Activated CD8-positive, alpha-beta T cell treated with anti-CD3 and anti-CD28 coated beads, Interleukin-2, amount 10 ng/mL, durations not matched to agents 7 days and 5 days (primary cell): ENCODE measurements around the gene SMG6. TPM values are rescaled to one million over a fixed set of nuclear protein-coding genes. Genes with fewer than 3 reads are reported as not detected.
"Not testable (repeated sequence)": the region's sequence is repeated elsewhere in the genome, so short reads cannot be mapped to it uniquely, and the experiment has no call there.

ENCODE experiments used
- ATAC-seq: fragments of 150-1000 bp; cut with Tn5 transposase; one replicate; pipeline ENCODE4 v1.10.0; 2021; ENCODE audit warnings: moderate library complexity
- CTCF ChIA-PET: fragments of 350-600 bp; sonication (Branson Sonifier 250); formaldehyde crosslinking; loops from one replicate; lab custom pipeline; 2021; ENCODE audit warnings: antibody characterized with exemption; lab: Charles Lee
- POLR2A ChIA-PET: fragments of 350-600 bp; sonication (Branson Sonifier 250); formaldehyde crosslinking; loops from one replicate; lab custom pipeline; 2021; ENCODE audit warnings: antibody characterized with exemption; lab: Charles Lee
- DNase-seq: peaks from one replicate; pipeline ENCODE4 v3.0.0-alpha.2; 2020
- H3K27ac Mint-ChIP-seq: one replicate; pipeline ENCODE4 v1.8.0; 2021; ENCODE audit warnings: mild to moderate bottlenecking, mixed read lengths
- H3K27me3 Mint-ChIP-seq: one replicate; pipeline ENCODE4 v1.8.0; 2021; ENCODE audit warnings: low read depth, mixed read lengths
- H3K36me3 Mint-ChIP-seq: one replicate; pipeline ENCODE4 v1.8.0; 2021; ENCODE audit warnings: low read depth, mixed read lengths
- H3K4me1 Mint-ChIP-seq: one replicate; pipeline ENCODE4 v1.8.0; 2021; ENCODE audit warnings: low read depth, mixed read lengths
- H3K4me3 Mint-ChIP-seq: one replicate; pipeline ENCODE4 v1.8.0; 2021; ENCODE audit warnings: mild to moderate bottlenecking, mixed read lengths
- H3K9me3 Mint-ChIP-seq: one replicate; pipeline ENCODE4 v1.8.0; 2022; ENCODE audit warnings: mixed read lengths; ENCODE audit not compliant: insufficient read depth
- total RNA-seq, 2 experiments: library from RNA; stranded (reverse); gene quantifications; one replicate each; pipeline ENCODE4 v1.2.3, GENCODE V29; 2021

The SMG6 gene
- total RNA-seq, 2 experiments from 2014 or later, result 49.8 to 55.9 TPM

- CTCF ChIA-PET, result interaction anchor here (1.0 to 1.5 kb wide), 3 partner anchors 70 to 108 kb away, joined by 3 to 4 read pairs (median 3); no protein-coding TSS in a partner anchor
- H3K4me3 Mint-ChIP-seq, result no peak overlapping the region
Measured at GRCh38 chr17:2174468-2175293, 128.9 kb downstream of the SMG6 start.

GRCh38 chr17:2174014-2174413, 129.6 kb downstream of the SMG6 start:
- H3K27ac Mint-ChIP-seq, result peak overlapping the region; percentile 34
- DNase-seq, result no peak
- ATAC-seq, result no peak
- H3K4me1 Mint-ChIP-seq, result peaks cover 52% of the 10 kb centered on the region
- no peaks in the 10 kb centered on the region for H3K9me3 Mint-ChIP-seq
- H3K36me3 Mint-ChIP-seq, result peaks cover 54% of the 10 kb centered on the region
- CTCF ChIA-PET, result interaction anchor here (1.0 to 1.4 kb wide), 2 partner anchors 71 to 109 kb away, joined by 3 to 4 read pairs; no protein-coding TSS in a partner anchor
- H3K4me3 Mint-ChIP-seq, result no peak overlapping the region
- POLR2A ChIA-PET, result interaction anchor here (0.7 kb wide), 1 partner anchor 9 kb away, joined by 3 read pairs; no protein-coding TSS in a partner anchor
- H3K27me3 Mint-ChIP-seq, result no peaks in the 10 kb centered on the region

More at GRCh38 chr17:2174468-2175293, 128.9 kb downstream of the SMG6 start:
- Mint-ChIP-seq H3K27ac (peak overlapping the region; percentile 54), H3K9me3 (no peaks in the 10 kb centered on the region), H3K36me3 (peaks cover 52% of the 10 kb centered on the region), H3K27me3 (no peaks in the 10 kb centered on the region), H3K4me1 (peaks cover 54% of the 10 kb centered on the region)
- no peak for ATAC-seq
- no peak for DNase-seq
- POLR2A ChIA-PET, result interaction anchor here (0.6 kb wide), 1 partner anchor 362 kb away, joined by 3 read pairs; no protein-coding TSS in a partner anchor

- no peak for DNase-seq
- no peaks in the 10 kb centered on the region for H3K27me3 Mint-ChIP-seq
- no peaks in the 10 kb centered on the region for H3K9me3 Mint-ChIP-seq
- ChIA-PET POLR2A (no interaction called here), CTCF (no interaction called here)
- no peak overlapping the region for H3K4me3 Mint-ChIP-seq
- no peak overlapping the region for H3K27ac Mint-ChIP-seq
- H3K36me3 Mint-ChIP-seq, result peaks cover 54% of the 10 kb centered on the region
- H3K4me1 Mint-ChIP-seq, result peaks cover 50% of the 10 kb centered on the region
- ATAC-seq, result no peak
Measured at GRCh38 chr17:2172999-2173398, 130.6 kb downstream of the SMG6 start.

DNA sequence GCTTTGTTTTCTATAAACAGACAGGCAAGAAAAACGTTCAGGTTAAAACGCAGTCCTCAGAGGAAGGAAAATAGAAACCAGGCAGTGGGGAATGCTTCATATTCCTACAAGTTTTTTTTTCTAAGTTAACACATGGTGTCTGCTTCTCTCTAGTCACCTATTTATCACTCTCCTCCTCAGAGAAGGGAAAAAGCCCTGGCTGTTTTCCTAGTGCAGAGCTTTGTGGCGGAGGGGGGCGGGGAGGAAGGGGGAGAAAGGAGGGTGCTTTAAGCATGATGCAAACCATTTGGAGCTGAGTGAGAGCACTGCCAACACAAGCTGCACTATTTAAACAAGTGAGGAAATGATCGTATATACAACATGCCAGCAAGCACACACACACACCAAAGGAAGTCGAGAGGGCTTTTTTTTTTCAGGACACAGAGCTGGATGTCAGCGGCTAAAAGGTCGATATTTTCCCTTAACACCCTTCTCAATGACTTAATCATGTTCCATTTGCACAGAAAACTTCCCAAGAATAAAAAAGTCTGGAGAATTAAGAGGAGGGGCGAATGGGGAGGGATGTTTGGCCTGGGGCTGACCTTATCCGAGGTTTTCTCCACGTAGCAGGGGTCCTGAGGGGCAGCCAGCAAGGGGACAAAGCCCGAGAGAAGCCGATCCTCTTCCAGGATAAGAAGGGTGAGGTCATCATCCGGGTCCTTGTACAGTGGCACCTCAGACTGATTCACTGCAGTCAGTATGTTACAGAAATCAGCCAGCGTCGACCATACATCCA, 131.3 kb downstream of the SMG6 start:
- Mint-ChIP-seq H3K4me1 (peaks cover 44% of the 10 kb centered on the region), H3K9me3 (no peaks in the 10 kb centered on the region), H3K36me3 (peaks cover 52% of the 10 kb centered on the region), H3K27ac (no peak overlapping the region), H3K4me3 (no peak overlapping the region), H3K27me3 (no peaks in the 10 kb centered on the region)
- ChIA-PET CTCF (no interaction called here), POLR2A (no interaction called here)
- ATAC-seq, result no peak
- DNase-seq, result no peak

DNA sequence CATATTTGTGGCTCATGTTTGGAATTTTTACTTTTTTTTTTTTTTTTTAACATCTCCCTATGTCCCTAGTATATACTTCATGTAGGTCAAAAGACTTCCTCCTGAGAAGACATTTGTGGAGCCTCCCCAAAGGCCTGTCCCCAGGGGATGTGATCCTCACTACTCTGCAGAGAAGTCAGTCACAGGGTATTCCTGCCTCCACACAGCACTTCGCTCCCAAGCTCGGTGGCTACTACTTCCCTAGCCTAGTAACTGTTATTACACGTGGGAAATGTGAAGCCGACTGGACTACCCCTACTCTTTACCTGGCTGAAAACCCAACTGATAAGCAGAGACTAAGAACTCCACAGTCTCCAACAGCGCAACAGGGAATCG, 131.9 kb downstream of the SMG6 start:
- ChIA-PET POLR2A (no interaction called here), CTCF (no interaction called here)
- no peak for DNase-seq
- Mint-ChIP-seq H3K4me1 (peaks cover 39% of the 10 kb centered on the region), H3K27ac (no peak overlapping the region), H3K36me3 (peaks cover 48% of the 10 kb centered on the region), H3K27me3 (no peaks in the 10 kb centered on the region), H3K4me3 (no peak overlapping the region), H3K9me3 (no peaks in the 10 kb centered on the region)
- ATAC-seq, result no peak

- Mint-ChIP-seq H3K36me3 (peaks cover 49% of the 10 kb centered on the region), H3K9me3 (no peaks in the 10 kb centered on the region), H3K27ac (no peak overlapping the region), H3K4me1 (peaks cover 22% of the 10 kb centered on the region), H3K4me3 (no peak overlapping the region), H3K27me3 (no peaks in the 10 kb centered on the region)
- ChIA-PET CTCF (interaction anchor here (0.8 to 1.2 kb wide), 4 partner anchors 75 to 115 kb away, joined by 3 to 4 read pairs (median 3); partner anchors contain the start of gene HIC1), POLR2A (no interaction called here)
- ATAC-seq (no peak), DNase-seq (peak; percentile 37)
Measured at GRCh38 chr17:2170023-2170422, 133.6 kb downstream of the SMG6 start.

DNA sequence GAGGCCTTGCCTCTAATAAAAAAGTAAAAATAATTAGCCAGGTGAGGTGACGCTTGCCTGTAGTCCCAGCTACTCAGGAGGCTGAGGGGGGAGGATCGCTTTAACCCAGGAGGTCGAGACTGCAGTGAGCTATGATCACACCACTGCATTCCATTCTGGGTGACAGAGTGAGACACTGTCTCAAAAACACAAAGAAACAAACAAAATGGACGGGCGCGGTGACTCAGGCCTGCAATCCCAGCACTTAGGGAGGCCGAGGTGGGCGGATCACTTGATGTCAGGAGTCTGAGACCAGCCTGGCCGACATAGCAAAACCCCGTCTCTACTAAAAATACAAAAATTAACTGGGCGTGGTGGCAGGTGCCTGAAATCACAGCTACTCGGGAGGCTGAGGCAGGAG, 137.9 kb downstream of the SMG6 start:
- not testable (repeated sequence) for H3K4me1 Mint-ChIP-seq, H3K9me3 Mint-ChIP-seq, H3K27me3 Mint-ChIP-seq, DNase-seq, H3K27ac Mint-ChIP-seq, ATAC-seq, H3K4me3 Mint-ChIP-seq
- CTCF ChIA-PET, result interaction anchor here (2.4 kb wide), 1 partner anchor 79 kb away, joined by 10 read pairs; no protein-coding TSS in a partner anchor
- peaks cover 37% of the 10 kb centered on the region for H3K36me3 Mint-ChIP-seq
- POLR2A ChIA-PET, result interaction anchor here (0.7 kb wide), 1 partner anchor 42 kb away, joined by 3 read pairs; no protein-coding TSS in a partner anchor

- ATAC-seq (no peak), DNase-seq (no peak)
- ChIA-PET POLR2A (no interaction called here), CTCF (interaction anchor here (1.2 to 1.3 kb wide), 2 partner anchors 18 to 86 kb away, joined by 4 to 6 read pairs; no protein-coding TSS in a partner anchor)
- peaks cover 41% of the 10 kb centered on the region for H3K36me3 Mint-ChIP-seq
- no peak overlapping the region for H3K4me3 Mint-ChIP-seq
- H3K4me1 Mint-ChIP-seq, result peaks cover 24% of the 10 kb centered on the region
- H3K9me3 Mint-ChIP-seq, result no peaks in the 10 kb centered on the region
- no peaks in the 10 kb centered on the region for H3K27me3 Mint-ChIP-seq
- no peak overlapping the region for H3K27ac Mint-ChIP-seq
Measured at GRCh38 chr17:2158396-2158780, 145.2 kb downstream of the SMG6 start.

- Mint-ChIP-seq H3K9me3 (no peaks in the 10 kb centered on the region), H3K27ac (no peak overlapping the region), H3K4me1 (peaks cover 24% of the 10 kb centered on the region), H3K4me3 (no peak overlapping the region), H3K27me3 (no peaks in the 10 kb centered on the region), H3K36me3 (peaks cover 43% of the 10 kb centered on the region)
- no peak for ATAC-seq
- POLR2A ChIA-PET, result no interaction called here
- no peak for DNase-seq
- CTCF ChIA-PET, result interaction anchor here (0.8 to 1.3 kb wide), 4 partner anchors 18 to 99 kb away, joined by 3 to 6 read pairs (median 4); no protein-coding TSS in a partner anchor
Measured at GRCh38 chr17:2157675-2158395, 145.8 kb downstream of the SMG6 start.

DNA sequence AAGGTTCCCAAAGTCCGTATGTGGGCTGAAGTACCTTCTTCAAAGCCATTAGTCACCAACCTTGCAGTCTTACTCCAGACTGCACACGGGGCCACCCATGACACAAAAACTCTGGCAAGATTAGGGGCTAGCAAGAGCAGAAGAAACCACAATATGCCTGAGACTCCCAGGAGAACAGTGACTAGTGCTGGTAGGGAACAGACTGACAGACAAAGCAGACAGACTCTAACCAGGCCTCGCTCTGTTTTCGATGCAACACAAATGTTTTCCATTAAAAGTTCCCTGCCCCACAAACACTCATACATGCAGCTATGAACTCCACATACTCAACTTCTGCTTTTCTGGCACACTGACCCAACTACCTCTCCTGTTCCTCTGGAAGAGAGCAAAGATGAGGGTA, 146.5 kb downstream of the SMG6 start:
- no peak overlapping the region for H3K27ac Mint-ChIP-seq
- ChIA-PET CTCF (interaction anchor here (0.8 to 1.3 kb wide), 4 partner anchors 19 to 98 kb away, joined by 3 to 6 read pairs (median 4); no protein-coding TSS in a partner anchor), POLR2A (no interaction called here)
- no peaks in the 10 kb centered on the region for H3K27me3 Mint-ChIP-seq
- no peaks in the 10 kb centered on the region for H3K9me3 Mint-ChIP-seq
- peaks cover 24% of the 10 kb centered on the region for H3K4me1 Mint-ChIP-seq
- H3K36me3 Mint-ChIP-seq, result peaks cover 40% of the 10 kb centered on the region
- DNase-seq, result no peak
- no peak for ATAC-seq
- no peak overlapping the region for H3K4me3 Mint-ChIP-seq

- no peak for DNase-seq
- H3K27me3 Mint-ChIP-seq, result no peaks in the 10 kb centered on the region
- H3K9me3 Mint-ChIP-seq, result no peaks in the 10 kb centered on the region
- H3K4me3 Mint-ChIP-seq, result no peak overlapping the region
- H3K36me3 Mint-ChIP-seq, result peaks cover 41% of the 10 kb centered on the region
- no peak overlapping the region for H3K27ac Mint-ChIP-seq
- ChIA-PET POLR2A (no interaction called here), CTCF (interaction anchor here (0.8 to 1.3 kb wide), 2 partner anchors 75 to 89 kb away, joined by 3 to 4 read pairs; no protein-coding TSS in a partner anchor)
- H3K4me1 Mint-ChIP-seq, result peaks cover 24% of the 10 kb centered on the region
- ATAC-seq, result no peak
Measured at GRCh38 chr17:2156666-2157065, 146.9 kb downstream of the SMG6 start.
